ENCODE measurements around the gene ARID5B.

The ARID5B gene

GRCh38 chr10:62007145-62007544 lies 105.6 kb downstream of the ARID5B start (continued):
- TF ChIP-seq, protein P1, sequence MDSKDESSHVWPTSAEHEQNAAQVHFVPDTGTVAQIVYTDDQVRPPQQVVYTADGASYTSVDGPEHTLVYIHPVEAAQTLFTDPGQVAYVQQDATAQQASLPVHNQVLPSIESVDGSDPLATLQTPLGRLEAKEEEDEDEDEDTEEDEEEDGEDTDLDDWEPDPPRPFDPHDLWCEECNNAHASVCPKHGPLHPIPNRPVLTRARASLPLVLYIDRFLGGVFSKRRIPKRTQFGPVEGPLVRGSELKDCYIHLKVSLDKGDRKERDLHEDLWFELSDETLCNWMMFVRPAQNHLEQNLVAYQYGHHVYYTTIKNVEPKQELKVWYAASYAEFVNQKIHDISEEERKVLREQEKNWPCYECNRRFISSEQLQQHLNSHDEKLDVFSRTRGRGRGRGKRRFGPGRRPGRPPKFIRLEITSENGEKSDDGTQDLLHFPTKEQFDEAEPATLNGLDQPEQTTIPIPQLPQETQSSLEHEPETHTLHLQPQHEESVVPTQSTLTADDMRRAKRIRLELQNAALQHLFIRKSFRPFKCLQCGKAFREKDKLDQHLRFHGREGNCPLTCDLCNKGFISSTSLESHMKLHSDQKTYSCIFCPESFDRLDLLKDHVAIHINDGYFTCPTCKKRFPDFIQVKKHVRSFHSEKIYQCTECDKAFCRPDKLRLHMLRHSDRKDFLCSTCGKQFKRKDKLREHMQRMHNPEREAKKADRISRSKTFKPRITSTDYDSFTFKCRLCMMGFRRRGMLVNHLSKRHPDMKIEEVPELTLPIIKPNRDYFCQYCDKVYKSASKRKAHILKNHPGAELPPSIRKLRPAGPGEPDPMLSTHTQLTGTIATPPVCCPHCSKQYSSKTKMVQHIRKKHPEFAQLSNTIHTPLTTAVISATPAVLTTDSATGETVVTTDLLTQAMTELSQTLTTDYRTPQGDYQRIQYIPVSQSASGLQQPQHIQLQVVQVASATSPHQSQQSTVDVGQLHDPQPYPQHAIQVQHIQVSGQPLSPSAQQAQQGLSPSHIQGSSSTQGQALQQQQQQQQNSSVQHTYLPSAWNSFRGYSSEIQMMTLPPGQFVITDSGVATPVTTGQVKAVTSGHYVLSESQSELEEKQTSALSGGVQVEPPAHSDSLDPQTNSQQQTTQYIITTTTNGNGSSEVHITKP (tag by site-specific recombination; IDR thresholded peaks at IDR 0.05): no peak
- TF ChIP-seq ZFP41 (tag by site-specific recombination; IDR thresholded peaks at IDR 0.05; ENCODE audit: borderline replicate concordance) (no peak), KLF17 (tag by site-specific recombination; IDR thresholded peaks at IDR 0.05) (no peak)
- TF ChIP-seq, protein P2, sequence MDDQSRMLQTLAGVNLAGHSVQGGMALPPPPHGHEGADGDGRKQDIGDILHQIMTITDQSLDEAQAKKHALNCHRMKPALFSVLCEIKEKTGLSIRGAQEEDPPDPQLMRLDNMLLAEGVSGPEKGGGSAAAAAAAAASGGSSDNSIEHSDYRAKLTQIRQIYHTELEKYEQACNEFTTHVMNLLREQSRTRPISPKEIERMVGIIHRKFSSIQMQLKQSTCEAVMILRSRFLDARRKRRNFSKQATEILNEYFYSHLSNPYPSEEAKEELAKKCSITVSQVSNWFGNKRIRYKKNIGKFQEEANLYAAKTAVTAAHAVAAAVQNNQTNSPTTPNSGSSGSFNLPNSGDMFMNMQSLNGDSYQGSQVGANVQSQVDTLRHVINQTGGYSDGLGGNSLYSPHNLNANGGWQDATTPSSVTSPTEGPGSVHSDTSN (CRISPR knock-in tag; IDR thresholded peaks at IDR 0.05): no peak

DNA sequence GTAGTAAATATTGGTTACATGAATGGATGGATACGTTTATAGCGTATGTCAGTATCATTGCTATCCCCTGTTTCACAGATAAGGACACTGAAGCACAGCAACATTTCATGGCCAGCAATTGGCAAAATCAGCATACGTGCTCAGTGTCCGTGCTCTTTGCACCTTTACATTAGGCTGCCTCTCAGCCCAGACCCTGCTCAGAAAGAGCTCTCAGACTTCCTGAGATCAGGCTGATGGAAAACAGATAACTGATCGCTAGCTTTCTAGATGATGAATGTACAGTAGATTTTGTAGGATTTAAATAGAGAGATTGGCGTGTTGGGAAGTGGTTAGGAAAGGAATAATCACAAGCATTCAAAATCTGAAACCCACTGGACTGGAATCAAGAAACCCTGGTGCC lies 106.7 kb downstream of the ARID5B start:
- POLR2A ChIA-PET: interaction anchor here (0.6 kb wide), 1 partner anchor 38 kb away, joined by 4 read pairs; no protein-coding TSS in a partner anchor
- Histone ChIP-seq H3K4me3 (ENCODE audit: low read depth, low read length) (no peak overlapping the region), H3K36me3 (ENCODE audit: control insufficient read depth in 2 of 2, insufficient read depth in 1 of 2, low read length in 2 of 2) (peaks cover 0 to 3% of the 10 kb centered on the region in 2 experiments; a peak in 1 of 3 replicates), H3K27ac (ENCODE audit: extremely low read depth, low read depth, low read length) (no peak overlapping the region), H3K9me3 (ENCODE audit: control insufficient read depth, insufficient read depth, low read depth, low read length) (no peaks in the 10 kb centered on the region), H3K4me1 (ENCODE audit: control insufficient read depth, insufficient read depth, low read length) (no peaks in the 10 kb centered on the region)
- TF ChIP-seq ZSCAN23 (tag by site-specific recombination; IDR thresholded peaks at IDR 0.05) (no peak), KLF17 (tag by site-specific recombination; IDR thresholded peaks at IDR 0.05) (no peak), ZFP69B (tag by site-specific recombination; IDR thresholded peaks at IDR 0.05) (no peak), ZNF776 (tag by site-specific recombination; IDR thresholded peaks at IDR 0.05; ENCODE audit: borderline replicate concordance) (no peak), SP3 (tag by site-specific recombination; IDR thresholded peaks at IDR 0.05) (no peak), ZNF830 (tag by site-specific recombination; IDR thresholded peaks at IDR 0.05; ENCODE audit: low read depth) (no peak)
- TF ChIP-seq, protein P3, sequence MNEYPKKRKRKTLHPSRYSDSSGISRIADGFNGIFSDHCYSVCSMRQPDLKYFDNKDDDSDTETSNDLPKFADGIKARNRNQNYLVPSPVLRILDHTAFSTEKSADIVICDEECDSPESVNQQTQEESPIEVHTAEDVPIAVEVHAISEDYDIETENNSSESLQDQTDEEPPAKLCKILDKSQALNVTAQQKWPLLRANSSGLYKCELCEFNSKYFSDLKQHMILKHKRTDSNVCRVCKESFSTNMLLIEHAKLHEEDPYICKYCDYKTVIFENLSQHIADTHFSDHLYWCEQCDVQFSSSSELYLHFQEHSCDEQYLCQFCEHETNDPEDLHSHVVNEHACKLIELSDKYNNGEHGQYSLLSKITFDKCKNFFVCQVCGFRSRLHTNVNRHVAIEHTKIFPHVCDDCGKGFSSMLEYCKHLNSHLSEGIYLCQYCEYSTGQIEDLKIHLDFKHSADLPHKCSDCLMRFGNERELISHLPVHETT (tag by site-specific recombination; IDR thresholded peaks at IDR 0.05): no peak
- TF ChIP-seq, protein P4, sequence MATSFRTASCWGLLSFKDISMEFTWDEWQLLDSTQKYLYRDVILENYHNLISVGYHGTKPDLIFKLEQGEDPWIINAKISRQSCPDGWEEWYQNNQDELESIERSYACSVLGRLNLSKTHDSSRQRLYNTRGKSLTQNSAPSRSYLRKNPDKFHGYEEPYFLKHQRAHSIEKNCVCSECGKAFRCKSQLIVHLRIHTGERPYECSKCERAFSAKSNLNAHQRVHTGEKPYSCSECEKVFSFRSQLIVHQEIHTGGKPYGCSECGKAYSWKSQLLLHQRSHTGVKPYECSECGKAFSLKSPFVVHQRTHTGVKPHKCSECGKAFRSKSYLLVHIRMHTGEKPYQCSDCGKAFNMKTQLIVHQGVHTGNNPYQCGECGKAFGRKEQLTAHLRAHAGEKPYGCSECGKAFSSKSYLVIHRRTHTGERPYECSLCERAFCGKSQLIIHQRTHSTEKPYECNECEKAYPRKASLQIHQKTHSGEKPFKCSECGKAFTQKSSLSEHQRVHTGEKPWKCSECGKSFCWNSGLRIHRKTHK (tag by site-specific recombination; IDR thresholded peaks at IDR 0.05): no peak
- CTCF ChIA-PET: interaction anchor here (0.6 to 0.7 kb wide), 3 partner anchors 95 to 249 kb away, joined by 3 to 5 read pairs (median 4); no protein-coding TSS in a partner anchor

DNA sequence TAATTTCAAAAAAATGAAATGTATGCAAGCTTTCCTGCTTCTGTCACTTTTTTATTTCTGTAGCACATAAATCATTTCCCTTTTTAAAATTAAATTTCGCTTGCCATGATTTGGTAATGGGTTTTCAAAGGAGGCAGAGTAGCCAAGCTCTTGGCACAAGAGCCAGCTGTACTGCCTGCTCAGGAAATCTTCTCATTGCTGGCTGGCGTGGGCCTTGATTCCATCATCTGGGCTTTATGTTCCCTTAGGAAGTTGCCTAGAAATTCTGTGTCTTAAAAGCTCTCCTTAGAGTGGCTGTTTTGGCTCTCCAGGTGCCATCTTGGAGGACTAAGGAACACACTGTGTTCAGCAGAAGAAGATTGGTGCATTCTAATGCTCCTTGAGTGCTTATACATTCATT lies 107.4 kb downstream of the ARID5B start:
- POLR2A ChIA-PET: no interaction called here
- no peaks in the 10 kb centered on the region for H3K9me3 ChIP-seq (ENCODE audit: control insufficient read depth, insufficient read depth, low read depth, low read length)
- CTCF ChIA-PET: no interaction called here
- no peak overlapping the region for H3K27ac ChIP-seq (ENCODE audit: extremely low read depth, low read depth, low read length)
- H3K36me3 ChIP-seq (ENCODE audit: control insufficient read depth in 2 of 2, insufficient read depth in 1 of 2, low read length in 2 of 2): peaks cover 0 to 3% of the 10 kb centered on the region in 2 experiments; a peak in 1 of 3 replicates
- H3K4me3 ChIP-seq (ENCODE audit: low read depth, low read length): no peak overlapping the region
- H3K4me1 ChIP-seq (ENCODE audit: control insufficient read depth, insufficient read depth, low read length): no peaks in the 10 kb centered on the region
- TF ChIP-seq GLIS1 (tag by site-specific recombination; IDR thresholded peaks at IDR 0.05) (no peak), ZNF423 (tag by site-specific recombination; IDR thresholded peaks at IDR 0.05) (no peak), ZNF510 (tag by site-specific recombination; IDR thresholded peaks at IDR 0.05; ENCODE audit: insufficient replicate concordance) (no peak), KLF1 (tag by site-specific recombination; IDR thresholded peaks at IDR 0.05) (no peak), ZNF202 (tag by site-specific recombination; IDR thresholded peaks at IDR 0.05; ENCODE audit: borderline replicate concordance) (no peak)
- TF ChIP-seq, protein P5, sequence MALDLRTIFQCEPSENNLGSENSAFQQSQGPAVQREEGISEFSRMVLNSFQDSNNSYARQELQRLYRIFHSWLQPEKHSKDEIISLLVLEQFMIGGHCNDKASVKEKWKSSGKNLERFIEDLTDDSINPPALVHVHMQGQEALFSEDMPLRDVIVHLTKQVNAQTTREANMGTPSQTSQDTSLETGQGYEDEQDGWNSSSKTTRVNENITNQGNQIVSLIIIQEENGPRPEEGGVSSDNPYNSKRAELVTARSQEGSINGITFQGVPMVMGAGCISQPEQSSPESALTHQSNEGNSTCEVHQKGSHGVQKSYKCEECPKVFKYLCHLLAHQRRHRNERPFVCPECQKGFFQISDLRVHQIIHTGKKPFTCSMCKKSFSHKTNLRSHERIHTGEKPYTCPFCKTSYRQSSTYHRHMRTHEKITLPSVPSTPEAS (tag by site-specific recombination; IDR thresholded peaks at IDR 0.05): no peak
- TF ChIP-seq, protein P6, sequence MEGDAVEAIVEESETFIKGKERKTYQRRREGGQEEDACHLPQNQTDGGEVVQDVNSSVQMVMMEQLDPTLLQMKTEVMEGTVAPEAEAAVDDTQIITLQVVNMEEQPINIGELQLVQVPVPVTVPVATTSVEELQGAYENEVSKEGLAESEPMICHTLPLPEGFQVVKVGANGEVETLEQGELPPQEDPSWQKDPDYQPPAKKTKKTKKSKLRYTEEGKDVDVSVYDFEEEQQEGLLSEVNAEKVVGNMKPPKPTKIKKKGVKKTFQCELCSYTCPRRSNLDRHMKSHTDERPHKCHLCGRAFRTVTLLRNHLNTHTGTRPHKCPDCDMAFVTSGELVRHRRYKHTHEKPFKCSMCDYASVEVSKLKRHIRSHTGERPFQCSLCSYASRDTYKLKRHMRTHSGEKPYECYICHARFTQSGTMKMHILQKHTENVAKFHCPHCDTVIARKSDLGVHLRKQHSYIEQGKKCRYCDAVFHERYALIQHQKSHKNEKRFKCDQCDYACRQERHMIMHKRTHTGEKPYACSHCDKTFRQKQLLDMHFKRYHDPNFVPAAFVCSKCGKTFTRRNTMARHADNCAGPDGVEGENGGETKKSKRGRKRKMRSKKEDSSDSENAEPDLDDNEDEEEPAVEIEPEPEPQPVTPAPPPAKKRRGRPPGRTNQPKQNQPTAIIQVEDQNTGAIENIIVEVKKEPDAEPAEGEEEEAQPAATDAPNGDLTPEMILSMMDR (tag by site-specific recombination; IDR thresholded peaks at IDR 0.05): no peak

Data from HEK293 (cell line).